OCI-LY1 (cell line): ENCODE results near the gene GRK4.

ENCODE experiments used
- H2AFZ ChIP-seq: fragments of 200-600 bp; sonication (generic), shearing (Covaris generic); 2 replicates; pipeline ENCODE4 v1.6.0; 2014; ENCODE audit warnings: antibody characterized with exemption, mild to moderate bottlenecking, low read length
- H3F3A ChIP-seq: fragments of 200-600 bp; sonication (generic), shearing (Covaris generic); 2 replicates; pipeline ENCODE4 v1.6.0; 2014; ENCODE audit warnings: mild to moderate bottlenecking, antibody characterized with exemption, low read length, moderate library complexity; ENCODE audit not compliant: insufficient read depth
- H3K27ac ChIP-seq: fragments of 200-600 bp; sonication (generic); 2 replicates; pipeline ENCODE4 v1.5.1; 2014; ENCODE audit warnings: low read length, mixed run types, mild to moderate bottlenecking, low read depth; ENCODE audit not compliant: poor library complexity, severe bottlenecking
- H3K27me3 ChIP-seq: fragments of 200-600 bp; sonication (generic); 2 replicates; pipeline ENCODE4 v1.6.0; 2014; ENCODE audit warnings: antibody characterized with exemption, mild to moderate bottlenecking, low read length, moderate library complexity; ENCODE audit not compliant: insufficient read depth
- H3K36me3 ChIP-seq: fragments of 200-600 bp; sonication (generic); 2 replicates; pipeline ENCODE4 v1.6.1; 2014; ENCODE audit warnings: mild to moderate bottlenecking, antibody characterized with exemption, low read length, moderate library complexity, mixed read lengths; ENCODE audit not compliant: insufficient read depth
- H3K4me1 ChIP-seq: fragments of 200-600 bp; sonication (generic); 2 replicates; pipeline ENCODE4 v1.5.1; 2014; ENCODE audit warnings: mild to moderate bottlenecking, low read length, moderate library complexity; ENCODE audit not compliant: insufficient read depth, severe bottlenecking
- H3K4me2 ChIP-seq: fragments of 200-600 bp; sonication (generic), shearing (Covaris generic); 2 replicates; pipeline ENCODE4 v1.6.1; 2014; ENCODE audit warnings: low read length
- H3K4me3 ChIP-seq: fragments of 200-600 bp; sonication (generic); 2 replicates; pipeline ENCODE4 v1.5.1; 2014; ENCODE audit warnings: low read length, low read depth, mild to moderate bottlenecking, mixed read lengths; ENCODE audit not compliant: poor library complexity, severe bottlenecking
- H3K79me2 ChIP-seq: fragments of 200-600 bp; shearing (Covaris generic); 2 replicates; pipeline ENCODE4 v1.6.1; 2016; ENCODE audit warnings: mixed run types, low read length, mixed read lengths; ENCODE audit not compliant: insufficient read depth
- H3K9ac ChIP-seq: fragments of 200-600 bp; sonication (generic), shearing (Covaris generic); 2 replicates; pipeline ENCODE4 v1.6.1; 2014; ENCODE audit warnings: mild to moderate bottlenecking, low read length, mixed read lengths
- H3K9me2 ChIP-seq: fragments of 200-600 bp; sonication (generic), shearing (Covaris generic); 2 replicates; pipeline ENCODE4 v1.6.1; 2014; ENCODE audit warnings: low read depth, mild to moderate bottlenecking, low read length, mixed read lengths
- H3K9me3 ChIP-seq: fragments of 200-600 bp; shearing (Covaris generic); 2 replicates; pipeline ENCODE4 v1.6.1; 2014; ENCODE audit warnings: low read length, mixed read lengths
- H4K20me1 ChIP-seq: fragments of 200-600 bp; sonication (generic), shearing (Covaris generic); 2 replicates; pipeline ENCODE4 v1.6.0; 2016; ENCODE audit warnings: mild to moderate bottlenecking, low read length; ENCODE audit not compliant: insufficient read depth
- CTCF ChIP-seq: fragments of 200-600 bp; sonication (generic), shearing (Covaris generic); IDR thresholded peaks from 2 replicates; pipeline ENCODE4 v1.5.1; 2017; ENCODE audit warnings: mild to moderate bottlenecking, antibody characterized with exemption, low read length, moderate library complexity, mixed read lengths
- EZH2 ChIP-seq: fragments of 200-600 bp; sonication (generic), shearing (Covaris generic); IDR thresholded peaks from 2 replicates; pipeline ENCODE4 v1.8.0; 2017; ENCODE audit warnings: borderline replicate concordance, mixed run types, mild to moderate bottlenecking, antibody characterized with exemption, low read length, moderate library complexity, mixed read lengths

Gene GRK4

GRCh38 chr4:2924286-2924685 is 39.1 kb upstream of the GRK4 start:
- Histone ChIP-seq H3K4me1 (peaks cover 12% of the 10 kb centered on the region), H4K20me1 (no peaks in the 10 kb centered on the region), H3K4me2 (no peak overlapping the region), H3K36me3 (no peaks in the 10 kb centered on the region; the same call in 1 of the 2 replicates), H3K79me2 (no peaks in the 10 kb centered on the region), H3K27me3 (no peaks in the 10 kb centered on the region), H3K27ac (no peak overlapping the region), H3K9me2 (no peaks in the 10 kb centered on the region), H3F3A (no peaks in the 10 kb centered on the region), H2AFZ (no peak overlapping the region), H3K4me3 (no peak overlapping the region), H3K9me3 (no peaks in the 10 kb centered on the region), H3K9ac (no peak overlapping the region)
- no peak for TF ChIP-seq EZH2
- TF ChIP-seq CTCF, result no peak

GRCh38 chr4:2924765-2925301 is 38.5 kb upstream of the GRK4 start:
- Histone ChIP-seq H3K27me3 (no peaks in the 10 kb centered on the region), H3K4me2 (no peak overlapping the region), H3K9me2 (no peaks in the 10 kb centered on the region), H3K4me3 (no peak overlapping the region), H3K36me3 (peaks cover 2% of the 10 kb centered on the region; the same call in 1 of the 2 replicates), H3F3A (no peaks in the 10 kb centered on the region), H3K9me3 (no peaks in the 10 kb centered on the region), H2AFZ (no peak overlapping the region), H3K4me1 (peaks cover 12% of the 10 kb centered on the region), H4K20me1 (no peaks in the 10 kb centered on the region), H3K79me2 (no peaks in the 10 kb centered on the region), H3K27ac (no peak overlapping the region), H3K9ac (no peak overlapping the region)
- TF ChIP-seq CTCF (no peak), EZH2 (no peak)

GRCh38 chr4:2925496-2925895 is 37.9 kb upstream of the GRK4 start:
- TF ChIP-seq EZH2, result no peak
- no peak for TF ChIP-seq CTCF
- Histone ChIP-seq H3K9ac (no peak overlapping the region), H3K4me1 (peaks cover 16% of the 10 kb centered on the region), H3F3A (no peaks in the 10 kb centered on the region), H3K79me2 (no peaks in the 10 kb centered on the region), H2AFZ (no peak overlapping the region), H3K4me2 (no peak overlapping the region), H3K9me3 (no peaks in the 10 kb centered on the region), H4K20me1 (no peaks in the 10 kb centered on the region), H3K36me3 (peaks cover 9% of the 10 kb centered on the region; the same call in 1 of the 2 replicates), H3K4me3 (no peak overlapping the region), H3K27me3 (no peaks in the 10 kb centered on the region), H3K27ac (no peak overlapping the region), H3K9me2 (no peaks in the 10 kb centered on the region)
